ENCODE data around the gene MDGA2.
"Not testable (repeated sequence)": the region's sequence is repeated elsewhere in the genome, so short reads cannot be mapped to it uniquely, and the experiment has no call there.

MDGA2 gene

GRCh38 chr14:47269756-47270492, 405.5 kb downstream of the MDGA2 start:
- Mint-ChIP-seq H3K9me3 (no peaks in the 10 kb centered on the region), H3K36me3 (no peaks in the 10 kb centered on the region), H3K4me1 (no peaks in the 10 kb centered on the region), H3K4me3 (no peak overlapping the region), H3K27me3 (no peaks in the 10 kb centered on the region), H3K27ac (no peak overlapping the region)

- no peaks in the 10 kb centered on the region for H3K36me3 Mint-ChIP-seq
- no peaks in the 10 kb centered on the region for H3K9me3 Mint-ChIP-seq
- no peak overlapping the region for H3K4me3 Mint-ChIP-seq
These were observed 410.6 kb downstream of the MDGA2 start for GRCh38 chr14:47264842-47265241.

GRCh38 chr14:47262801-47263200, 412.6 kb downstream of the MDGA2 start:
- Mint-ChIP-seq H3K27me3 (no peaks in the 10 kb centered on the region), H3K9me3 (no peaks in the 10 kb centered on the region), H3K27ac (no peak overlapping the region), H3K4me3 (no peak overlapping the region), H3K36me3 (no peaks in the 10 kb centered on the region), H3K4me1 (no peaks in the 10 kb centered on the region)

More at GRCh38 chr14:47264842-47265241, 410.6 kb downstream of the MDGA2 start:
- H3K27me3 Mint-ChIP-seq: no peaks in the 10 kb centered on the region
- no peak overlapping the region for H3K27ac Mint-ChIP-seq
- H3K4me1 Mint-ChIP-seq: no peaks in the 10 kb centered on the region

GRCh38 chr14:47261350-47261749, 414.1 kb downstream of the MDGA2 start:
- no peaks in the 10 kb centered on the region for H3K27me3 Mint-ChIP-seq
- H3K36me3 Mint-ChIP-seq: no peaks in the 10 kb centered on the region
- H3K27ac Mint-ChIP-seq: no peak overlapping the region
- H3K9me3 Mint-ChIP-seq: no peaks in the 10 kb centered on the region
- H3K4me1 Mint-ChIP-seq: no peaks in the 10 kb centered on the region
- no peak overlapping the region for H3K4me3 Mint-ChIP-seq

- Mint-ChIP-seq H3K36me3 (no peaks in the 10 kb centered on the region), H3K4me1 (no peaks in the 10 kb centered on the region), H3K27me3 (no peaks in the 10 kb centered on the region), H3K4me3 (no peak overlapping the region), H3K27ac (no peak overlapping the region), H3K9me3 (peaks cover 1% of the 10 kb centered on the region)
These were observed 415.6 kb downstream of the MDGA2 start for GRCh38 chr14:47259796-47260195.

GRCh38 chr14:47257013-47257412, 418.4 kb downstream of the MDGA2 start:
- Mint-ChIP-seq H3K4me3 (no peak overlapping the region), H3K36me3 (no peaks in the 10 kb centered on the region), H3K4me1 (no peaks in the 10 kb centered on the region), H3K9me3 (peaks cover 7% of the 10 kb centered on the region), H3K27me3 (no peaks in the 10 kb centered on the region), H3K27ac (no peak overlapping the region)

- Mint-ChIP-seq H3K9me3 (peaks cover 7% of the 10 kb centered on the region), H3K4me1 (no peaks in the 10 kb centered on the region), H3K36me3 (no peaks in the 10 kb centered on the region), H3K4me3 (no peak overlapping the region), H3K27ac (no peak overlapping the region), H3K27me3 (no peaks in the 10 kb centered on the region)
These were observed 422.6 kb downstream of the MDGA2 start for GRCh38 chr14:47252802-47253201.

- Mint-ChIP-seq H3K4me3 (no peak overlapping the region), H3K36me3 (no peaks in the 10 kb centered on the region), H3K27me3 (no peaks in the 10 kb centered on the region), H3K9me3 (no peaks in the 10 kb centered on the region), H3K4me1 (no peaks in the 10 kb centered on the region), H3K27ac (no peak overlapping the region)
These were observed 429.0 kb downstream of the MDGA2 start for GRCh38 chr14:47246367-47246766.

- not testable (repeated sequence) for H3K4me3 Mint-ChIP-seq, H3K9me3 Mint-ChIP-seq, H3K27me3 Mint-ChIP-seq, H3K36me3 Mint-ChIP-seq, H3K4me1 Mint-ChIP-seq, H3K27ac Mint-ChIP-seq
These were observed 432.8 kb downstream of the MDGA2 start for GRCh38 chr14:47242579-47242978.

GRCh38 chr14:47240748-47241437, 434.5 kb downstream of the MDGA2 start:
- no peaks in the 10 kb centered on the region for H3K27me3 Mint-ChIP-seq
- H3K4me3 Mint-ChIP-seq: no peak overlapping the region
- no peaks in the 10 kb centered on the region for H3K4me1 Mint-ChIP-seq
- H3K27ac Mint-ChIP-seq: no peak overlapping the region
- no peaks in the 10 kb centered on the region for H3K36me3 Mint-ChIP-seq
- no peaks in the 10 kb centered on the region for H3K9me3 Mint-ChIP-seq

- no peak overlapping the region for H3K27ac Mint-ChIP-seq
- no peaks in the 10 kb centered on the region for H3K9me3 Mint-ChIP-seq
- no peak overlapping the region for H3K4me3 Mint-ChIP-seq
- no peaks in the 10 kb centered on the region for H3K36me3 Mint-ChIP-seq
- no peaks in the 10 kb centered on the region for H3K4me1 Mint-ChIP-seq
- no peaks in the 10 kb centered on the region for H3K27me3 Mint-ChIP-seq
These were observed 439.8 kb downstream of the MDGA2 start for GRCh38 chr14:47235619-47236018.

- H3K36me3 Mint-ChIP-seq: no peaks in the 10 kb centered on the region
- peaks cover 3% of the 10 kb centered on the region for H3K9me3 Mint-ChIP-seq
- no peak overlapping the region for H3K4me3 Mint-ChIP-seq
These were observed 448.4 kb downstream of the MDGA2 start for GRCh38 chr14:47226877-47227520.

GRCh38 chr14:47223656-47224055, 451.7 kb downstream of the MDGA2 start:
- Mint-ChIP-seq H3K4me1 (no peaks in the 10 kb centered on the region), H3K27ac (no peak overlapping the region), H3K27me3 (no peaks in the 10 kb centered on the region), H3K4me3 (no peak overlapping the region), H3K9me3 (peaks cover 6% of the 10 kb centered on the region), H3K36me3 (no peaks in the 10 kb centered on the region)

More at GRCh38 chr14:47226877-47227520, 448.4 kb downstream of the MDGA2 start:
- Mint-ChIP-seq H3K27ac (no peak overlapping the region), H3K27me3 (no peaks in the 10 kb centered on the region), H3K4me1 (no peaks in the 10 kb centered on the region)

GRCh38 chr14:47220096-47220495, 455.3 kb downstream of the MDGA2 start:
- H3K4me1 Mint-ChIP-seq: no peaks in the 10 kb centered on the region
- H3K27me3 Mint-ChIP-seq: no peaks in the 10 kb centered on the region
- H3K4me3 Mint-ChIP-seq: no peak overlapping the region
- no peak overlapping the region for H3K27ac Mint-ChIP-seq
- H3K9me3 Mint-ChIP-seq: peaks cover 6% of the 10 kb centered on the region
- H3K36me3 Mint-ChIP-seq: no peaks in the 10 kb centered on the region

GRCh38 chr14:47211263-47211662, 464.1 kb downstream of the MDGA2 start:
- Mint-ChIP-seq H3K4me3 (no peak overlapping the region), H3K4me1 (no peaks in the 10 kb centered on the region), H3K27ac (no peak overlapping the region), H3K36me3 (no peaks in the 10 kb centered on the region), H3K27me3 (no peaks in the 10 kb centered on the region), H3K9me3 (no peaks in the 10 kb centered on the region)

GRCh38 chr14:47210099-47210498, 465.3 kb downstream of the MDGA2 start:
- H3K4me3 Mint-ChIP-seq: no peak overlapping the region

More at GRCh38 chr14:47210099-47210498, 465.3 kb downstream of the MDGA2 start:
- H3K36me3 Mint-ChIP-seq: no peaks in the 10 kb centered on the region
- no peaks in the 10 kb centered on the region for H3K4me1 Mint-ChIP-seq
- H3K27me3 Mint-ChIP-seq: no peaks in the 10 kb centered on the region
- H3K27ac Mint-ChIP-seq: no peak overlapping the region
- H3K9me3 Mint-ChIP-seq: no peaks in the 10 kb centered on the region

Data from activated naive CD4-positive, alpha-beta T cell treated with anti-CD3 and anti-CD28 coated beads, Interleukin-2, amount 50 U/mL, for 24 hours (primary cell).